Measurements from ENCODE around the gene TEAD1.

The TEAD1 gene

GRCh38 chr11:12909879-12910278 is 235.7 kb downstream of the TEAD1 start:
- no peak for DNase-seq

GRCh38 chr11:12914400-12914912 is 240.2 kb downstream of the TEAD1 start:
- no peak for DNase-seq

- DNase-seq: no peak
Observed at GRCh38 chr11:12915093-12915492, 240.9 kb downstream of the TEAD1 start.

DNA sequence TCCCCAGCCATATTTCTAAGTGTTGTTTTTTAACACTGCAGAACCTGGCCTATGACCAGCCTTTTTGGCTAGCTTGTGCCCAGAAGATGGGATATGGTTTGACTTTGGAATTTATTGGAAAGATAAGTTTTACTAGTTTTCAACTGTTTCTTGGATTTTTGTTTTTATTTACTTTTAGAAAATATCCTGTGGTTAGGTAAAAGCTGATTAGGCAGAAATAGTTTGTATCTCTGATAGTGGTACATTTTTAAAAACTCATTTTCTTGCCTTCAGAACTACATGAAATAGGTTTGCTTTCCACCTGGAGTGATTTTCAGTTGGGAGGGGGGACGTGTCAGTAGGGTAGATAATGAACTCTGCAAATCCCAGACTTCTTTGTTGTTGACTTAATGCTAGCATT is 243.6 kb downstream of the TEAD1 start:
- no peak for DNase-seq

- no peak for DNase-seq
Observed at GRCh38 chr11:12918667-12919066, 244.4 kb downstream of the TEAD1 start.

- no peak for DNase-seq
Observed at GRCh38 chr11:12922418-12922817, 248.2 kb downstream of the TEAD1 start.

DNA sequence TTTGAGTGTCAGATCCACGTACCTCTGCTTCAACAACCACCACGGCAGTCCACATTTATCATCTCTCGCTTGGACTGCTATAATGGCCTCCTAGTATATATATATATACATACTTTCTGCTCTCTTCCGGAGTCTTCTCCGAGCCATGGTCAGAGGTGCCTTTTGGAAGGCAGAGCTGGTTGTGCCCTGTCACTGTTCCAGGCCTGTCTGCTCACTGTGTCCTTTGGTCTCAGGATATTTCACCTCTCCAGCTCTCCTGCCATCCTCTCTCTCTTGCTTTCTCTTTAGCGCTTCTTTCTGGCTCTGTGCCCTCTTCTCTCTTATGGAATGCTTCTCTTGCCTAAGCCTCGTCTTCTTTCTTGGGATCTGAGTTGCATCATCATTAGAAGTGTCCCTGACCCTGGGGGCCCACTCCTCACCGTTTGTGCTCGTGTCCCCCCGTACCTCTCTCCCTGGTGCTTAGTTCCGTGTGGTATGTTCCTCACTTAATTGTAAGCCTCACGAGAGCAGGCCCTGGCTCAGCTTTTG is 248.8 kb downstream of the TEAD1 start:
- DNase-seq: no peak

- no peak for DNase-seq
Observed at GRCh38 chr11:12924650-12925049, 250.4 kb downstream of the TEAD1 start.

DNA sequence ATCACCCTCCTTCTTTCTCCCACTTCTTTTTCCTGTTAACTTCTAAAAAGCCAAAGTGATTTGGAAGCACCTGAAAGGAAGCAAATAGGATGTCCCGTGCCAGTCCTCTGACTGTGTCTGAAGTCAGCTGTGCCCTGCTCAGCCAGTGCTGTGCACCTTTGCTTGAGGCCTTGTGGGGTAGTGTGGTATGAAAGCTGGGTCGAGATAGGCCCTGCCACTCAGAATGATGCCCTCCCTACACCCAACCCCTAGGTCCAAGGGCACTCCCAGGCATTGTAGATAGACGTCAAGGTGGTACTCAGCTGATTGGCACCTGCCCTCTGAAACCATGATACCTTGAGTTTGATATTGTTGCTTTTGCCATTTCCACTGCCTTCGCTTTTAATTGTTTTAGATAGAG is 251.3 kb downstream of the TEAD1 start:
- DNase-seq: no peak

- DNase-seq: no peak
Observed at GRCh38 chr11:12927221-12927620, 253.0 kb downstream of the TEAD1 start.

GRCh38 chr11:12927886-12928285 is 253.7 kb downstream of the TEAD1 start:
- no peak for DNase-seq

DNA sequence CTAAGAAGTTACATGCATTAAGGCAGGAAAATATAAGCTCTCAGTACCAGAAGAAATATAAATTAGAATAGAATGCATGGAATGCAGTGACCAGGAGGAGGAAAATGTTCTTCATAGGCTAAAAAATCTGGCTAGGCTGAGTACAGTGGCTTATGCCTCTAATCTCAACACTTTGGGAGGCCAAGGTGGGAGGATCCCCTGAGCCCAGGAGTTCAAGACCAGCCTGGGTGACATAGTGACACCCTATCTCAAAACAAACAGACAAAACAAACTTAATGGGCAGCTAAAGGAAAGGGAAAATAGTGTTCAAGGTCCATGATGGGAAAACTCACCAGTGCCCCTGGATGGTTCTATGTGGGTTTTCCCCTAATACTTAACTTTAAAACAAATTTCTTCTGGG is 256.6 kb downstream of the TEAD1 start:
- no peak for DNase-seq

DNA sequence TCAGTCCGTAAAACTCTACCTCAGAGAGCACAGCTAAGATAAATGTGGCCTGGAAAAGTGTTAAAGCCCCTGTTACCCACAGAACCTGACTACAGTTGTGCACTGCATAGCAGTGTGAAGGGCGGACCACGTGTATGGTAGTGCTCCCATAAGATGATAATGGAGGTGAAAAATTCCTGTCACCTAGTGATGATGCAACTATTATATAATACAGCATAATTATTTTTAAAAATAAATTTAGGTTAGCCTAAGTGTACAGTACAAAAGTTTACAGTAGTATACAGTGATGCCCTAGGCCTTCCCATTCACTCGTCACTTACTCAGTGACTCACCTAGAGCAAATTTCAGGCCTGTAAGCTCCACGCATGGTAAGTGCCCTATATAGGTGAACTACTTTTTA is 258.3 kb downstream of the TEAD1 start:
- no peak for DNase-seq

DNA sequence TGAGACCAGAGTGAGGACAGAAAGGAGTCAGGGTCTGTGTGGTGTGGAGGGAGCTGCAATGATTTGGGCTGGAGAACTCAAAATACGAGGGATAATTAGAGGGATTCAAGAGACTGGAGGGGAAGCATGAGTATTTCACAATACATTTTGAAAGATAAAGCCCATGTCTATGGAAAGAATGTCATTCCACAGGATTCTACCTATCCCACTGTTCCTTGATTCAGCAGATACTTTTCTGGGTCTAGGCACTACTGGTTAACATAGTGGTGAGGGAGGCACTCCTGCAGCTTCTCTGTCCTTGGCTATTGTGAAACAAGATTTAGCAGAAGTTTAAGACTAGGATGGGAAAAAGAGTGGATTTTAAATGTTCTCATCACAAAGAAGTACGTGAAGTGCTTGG is 262.0 kb downstream of the TEAD1 start:
- DNase-seq: no peak

- no peak for DNase-seq
Observed at GRCh38 chr11:12938590-12939247, 264.5 kb downstream of the TEAD1 start.

DNA sequence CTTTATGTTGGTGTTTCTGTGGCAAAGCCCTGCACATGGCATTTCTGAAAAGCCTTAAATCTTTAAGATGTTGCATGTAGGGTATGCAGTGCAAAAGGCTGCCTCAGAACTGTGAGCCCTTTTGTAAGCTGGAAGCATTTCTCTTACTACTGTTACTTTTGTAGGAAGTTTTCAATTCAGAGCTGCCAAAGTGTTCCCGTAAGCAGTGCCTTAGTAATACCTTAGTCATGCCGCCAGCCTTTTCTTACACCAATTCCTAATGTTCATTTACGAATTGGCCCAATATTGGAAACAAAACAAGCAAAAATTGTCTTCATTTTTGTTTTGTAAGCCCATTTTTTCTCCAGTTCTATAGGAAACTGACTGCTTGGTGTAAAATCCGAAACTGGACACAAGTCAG is 267.4 kb downstream of the TEAD1 start:
- no peak for DNase-seq

DNA sequence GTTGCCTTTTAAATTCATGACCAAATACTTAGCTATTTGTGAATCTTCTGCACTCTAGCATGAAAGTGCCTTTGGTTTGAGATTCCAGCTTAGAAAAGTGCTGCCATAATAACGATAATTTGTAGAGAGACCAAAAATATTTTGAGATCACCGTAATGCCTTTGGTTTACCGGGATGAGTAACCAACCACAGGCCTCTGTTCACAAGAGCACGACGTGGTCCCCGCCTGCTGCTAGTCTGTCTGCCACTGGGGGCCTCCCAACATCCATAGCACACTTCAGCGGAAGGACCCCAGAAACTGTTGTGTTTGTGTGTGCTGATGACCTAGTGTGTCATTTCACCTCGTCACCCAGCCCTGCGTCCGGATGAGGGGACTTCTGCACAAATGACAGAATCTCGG is 267.9 kb downstream of the TEAD1 start:
- DNase-seq: no peak

DNA sequence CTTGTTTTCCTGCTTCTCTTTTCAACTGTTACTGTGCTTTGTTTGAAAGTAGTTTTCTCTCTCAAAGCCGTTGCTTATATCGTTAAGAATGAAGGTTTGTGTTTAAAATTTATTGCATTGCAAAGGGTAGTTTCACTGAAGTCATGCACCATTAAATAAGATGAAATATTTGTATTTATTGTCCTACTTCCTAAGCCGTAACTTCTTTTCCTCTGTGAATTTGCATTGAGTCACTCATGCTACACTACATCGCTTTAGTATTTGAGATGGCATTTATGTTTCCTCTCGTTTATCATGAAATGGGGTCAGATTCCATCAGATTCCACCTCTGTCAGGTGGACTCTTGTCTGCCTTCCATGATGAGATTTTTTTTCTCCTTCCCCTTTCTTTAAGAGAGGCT is 269.1 kb downstream of the TEAD1 start:
- no peak for DNase-seq

DNA sequence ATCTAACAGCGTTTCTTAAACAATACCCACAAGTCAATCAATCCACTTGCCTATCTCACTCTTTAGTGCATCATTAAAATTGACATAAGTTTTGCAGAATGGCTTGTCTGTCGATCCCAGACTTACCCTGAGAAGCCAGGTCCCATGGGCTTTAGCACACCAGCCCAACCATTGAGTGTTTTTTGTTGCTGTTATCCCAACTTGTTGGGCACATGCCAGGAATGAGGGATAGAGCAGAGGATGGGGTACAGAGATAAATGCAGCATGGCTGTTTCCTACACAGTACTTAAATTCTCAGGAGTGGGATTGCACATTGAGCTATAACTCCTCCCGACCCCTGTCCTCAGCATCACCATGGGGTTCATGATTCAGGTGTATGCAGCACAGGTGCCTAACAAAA is 270.7 kb downstream of the TEAD1 start:
- DNase-seq: no peak

- DNase-seq: no peak
Observed at GRCh38 chr11:12949453-12949852, 275.2 kb downstream of the TEAD1 start.

GRCh38 chr11:12950670-12951069 is 276.4 kb downstream of the TEAD1 start:
- DNase-seq: no peak

DNA sequence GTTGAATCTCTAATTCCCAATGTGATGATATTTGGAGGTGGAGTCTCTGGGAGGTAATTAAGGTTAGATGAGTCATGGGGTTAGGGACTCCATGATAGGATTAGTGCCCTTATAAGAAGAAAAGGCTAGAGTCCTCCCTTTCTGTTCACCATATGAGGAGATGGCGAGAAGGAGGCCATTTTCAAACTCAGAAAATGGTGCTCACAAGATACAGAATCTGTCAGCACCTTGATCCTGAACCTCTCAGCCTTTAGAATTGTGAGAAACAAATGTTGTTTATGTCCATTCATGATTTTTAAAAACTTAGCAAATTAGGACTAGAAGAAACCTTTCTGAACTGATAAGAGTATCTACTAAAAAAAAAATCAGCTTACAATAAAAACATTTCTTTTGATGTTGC is 277.2 kb downstream of the TEAD1 start:
- no peak for DNase-seq

DNA sequence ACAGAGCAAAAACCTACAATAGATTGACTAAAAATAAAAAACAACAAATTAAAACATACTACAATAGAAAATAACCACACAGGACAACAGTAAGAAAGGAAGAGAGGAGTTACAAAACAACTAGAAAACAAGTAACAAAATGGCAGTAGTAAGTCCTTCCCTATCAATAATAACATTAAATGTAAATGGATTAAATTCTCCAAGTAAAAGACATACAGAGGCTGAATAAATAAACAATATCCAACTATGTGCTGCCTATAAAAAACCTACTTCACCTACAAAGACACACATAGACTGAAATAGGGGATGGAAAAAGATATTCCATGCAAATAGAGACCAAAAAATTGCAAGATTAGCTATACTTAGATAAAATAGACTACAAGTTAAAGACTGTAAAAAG is 277.9 kb downstream of the TEAD1 start:
- no peak for DNase-seq

DNA sequence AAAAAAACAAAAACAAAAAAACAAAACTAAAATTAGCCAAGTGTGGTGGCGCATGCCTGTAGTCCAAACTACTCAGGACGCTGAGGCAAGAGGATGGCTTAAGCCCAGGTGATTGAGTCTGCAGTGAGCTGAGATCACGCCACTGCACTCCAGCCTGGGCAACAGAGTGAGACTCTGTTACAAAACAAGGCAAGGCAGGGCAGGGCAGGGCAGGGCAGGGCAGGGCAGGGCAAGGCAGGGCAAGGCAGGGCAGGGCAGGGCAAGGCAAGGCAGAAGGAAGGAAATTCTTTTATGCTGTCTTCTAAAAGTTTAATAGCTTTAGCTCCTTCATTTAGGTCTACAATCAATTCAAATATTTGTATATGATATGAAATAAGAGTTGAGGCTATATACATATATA is 284.8 kb downstream of the TEAD1 start:
- DNase-seq: no peak

GRCh38 chr11:12961615-12962014 is 287.4 kb downstream of the TEAD1 start:
- DNase-seq: no peak
